ENCODE measurements around the gene EXOC5.

EXOC5 gene

GRCh38 chr14:57161583-57162234 lies 107.0 kb downstream of the EXOC5 start:
- DNase-seq (ENCODE audit: low read depth) = no peak

DNA sequence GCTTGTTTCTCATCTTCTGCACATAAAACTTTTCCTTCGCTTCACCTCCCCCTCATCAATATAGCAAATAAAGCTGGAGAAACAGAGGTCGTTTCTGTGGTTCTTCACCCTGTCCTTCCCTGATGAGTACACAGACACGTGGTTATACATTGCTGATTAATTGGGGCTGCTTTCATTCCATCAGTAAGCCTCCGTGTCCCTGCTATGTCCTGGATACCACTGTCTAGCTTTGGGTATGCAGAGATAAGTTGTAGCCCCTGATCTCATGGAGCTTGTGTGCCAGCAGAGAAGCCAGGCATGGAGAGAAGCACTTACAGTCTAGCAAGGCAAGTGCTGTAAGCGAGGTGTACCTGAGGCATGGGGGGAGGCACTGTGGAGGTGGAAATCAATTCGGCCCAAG lies 108.4 kb downstream of the EXOC5 start:
- no peak for DNase-seq (ENCODE audit: low read depth)

DNA sequence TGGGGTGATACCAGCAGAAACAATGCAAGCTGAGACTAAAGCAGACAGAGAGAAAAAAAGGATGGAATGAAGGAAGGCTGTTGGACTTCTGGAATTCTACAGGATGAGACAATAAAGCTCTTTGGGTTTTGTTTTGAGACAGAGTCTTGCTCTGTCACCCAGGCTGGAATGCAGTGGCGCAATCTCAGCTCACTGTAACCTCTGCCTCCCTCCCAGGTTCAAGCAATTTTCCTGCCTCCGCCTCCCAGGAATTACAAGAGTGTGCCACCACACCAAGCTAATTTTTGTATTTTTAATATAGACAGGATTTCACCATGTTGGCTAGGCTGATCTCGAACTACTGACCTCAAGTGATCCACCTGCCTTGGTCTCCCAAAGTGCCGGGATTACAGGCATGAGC lies 115.4 kb downstream of the EXOC5 start:
- DNase-seq (ENCODE audit: low read depth) = no peak
